Measurements from ENCODE around the gene HNRNPDL. TPM values are rescaled to one million over a fixed set of nuclear protein-coding genes. Genes with fewer than 3 reads are reported as not detected.

The HNRNPDL gene
- total RNA-seq, 1 experiment from 2014 or later = 472 TPM

DNA sequence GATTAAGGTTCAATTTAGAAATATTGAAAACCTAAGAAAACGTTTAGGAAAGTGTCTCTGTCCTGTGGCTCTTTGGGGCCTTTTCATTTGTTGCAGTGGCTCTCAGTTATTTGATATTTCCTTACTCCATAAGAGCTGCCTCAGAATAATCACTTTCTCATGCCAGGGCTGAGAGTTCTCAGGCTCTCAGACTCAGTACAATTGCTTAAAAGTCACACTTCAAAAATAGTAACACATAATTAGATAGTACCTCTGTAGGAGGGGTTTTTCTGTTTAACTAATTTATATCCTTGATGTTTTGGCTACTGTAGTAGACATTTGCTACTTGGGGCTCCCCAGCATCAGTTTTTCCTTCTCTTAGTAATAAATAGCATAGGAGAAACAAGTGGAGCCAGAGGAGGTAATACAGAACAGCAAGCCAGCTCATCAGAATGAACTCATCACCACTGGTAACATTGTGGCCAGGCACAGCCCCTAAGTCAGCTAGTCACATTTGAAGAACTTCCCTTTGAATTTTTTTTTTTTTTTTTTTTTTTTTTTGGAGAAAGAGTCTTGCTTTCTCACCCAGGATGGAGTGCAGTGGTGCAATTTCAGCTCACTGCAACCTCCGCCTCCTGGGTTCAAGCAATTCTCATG lies 48.5 kb downstream of the HNRNPDL start:
- Histone ChIP-seq H2BK20ac (ENCODE audit: low read depth, low read length, poor library complexity, severe bottlenecking) (no peak overlapping the region), H2BK12ac (ENCODE audit: insufficient read length, low read depth, low read length) (no peak overlapping the region), H3K18ac (ENCODE audit: insufficient read length, low read depth, low read length) (no peak overlapping the region), H2BK15ac (ENCODE audit: low read depth, low read length) (no peak overlapping the region), H3K79me2 (ENCODE audit: insufficient read depth, low read length) (no peaks in the 10 kb centered on the region), H3K56ac (ENCODE audit: insufficient read length, low read depth, low read length) (no peak overlapping the region), H3K27ac (ENCODE audit: insufficient read length, low read depth, low read length) (no peak overlapping the region), H2BK120ac (ENCODE audit: low read depth, low read length, poor library complexity, severe bottlenecking) (no peak overlapping the region), H3K4me2 (ENCODE audit: insufficient read depth, insufficient read length, low read length) (no peak overlapping the region), H3K23ac (ENCODE audit: insufficient read length, low read depth, low read length) (no peak overlapping the region), H3K27me3 (ENCODE audit: insufficient read depth, low read length) (no peaks in the 10 kb centered on the region), H4K8ac (replicated peaks; ENCODE audit: insufficient read length, low read depth, low read length) (no peak overlapping the region), H4K20me1 (ENCODE audit: control insufficient read depth, insufficient read depth, insufficient read length) (no peaks in the 10 kb centered on the region), H2BK5ac (ENCODE audit: insufficient read length, low read length) (no peak overlapping the region), H3T11ph (ENCODE audit: low read length) (no peak overlapping the region), H3K4ac (ENCODE audit: low read depth, low read length) (no peak overlapping the region), H3K14ac (ENCODE audit: insufficient read depth, low read length) (no peak overlapping the region), H3K23me2 (ENCODE audit: insufficient read length, low read depth, low read length, poor library complexity, severe bottlenecking) (no peaks in the 10 kb centered on the region), H3K4me1 (ENCODE audit: insufficient read depth, low read length) (no peaks in the 10 kb centered on the region), H4K5ac (ENCODE audit: insufficient read length, low read depth, low read length) (no peak overlapping the region), H2AFZ (ENCODE audit: low read length) (no peak overlapping the region), H3K9me3 (ENCODE audit: control insufficient read depth, low read depth, low read length) (no peaks in the 10 kb centered on the region), H4K91ac (ENCODE audit: insufficient read length, low read depth, low read length) (no peak overlapping the region), H2AK5ac (ENCODE audit: insufficient read length, low read length) (no peak overlapping the region), H3K9ac (ENCODE audit: extremely low read depth, insufficient read length, low read length) (no peak overlapping the region), H3K79me1 (ENCODE audit: insufficient read depth, low read depth, low read length, poor library complexity, severe bottlenecking) (no peaks in the 10 kb centered on the region)
- peaks cover 6 to 25% (median 16%) of the 10 kb centered on the region in 3 experiments; a peak in 6 of 7 replicates for H3K36me3 Mint-ChIP-seq (ENCODE audit: insufficient read depth in 1 of 3, low read depth in 3 of 3)
- no CpG with 5 or more reads among the region's 2 CpGs for WGBS (ENCODE audit: extremely low coverage, insufficient read length, low lambda C conversion rate)
- no peaks in the 10 kb centered on the region for H3K27me3 Mint-ChIP-seq (ENCODE audit: low read depth)
- no peak overlapping the region for H3K27ac Mint-ChIP-seq
- H3K4me3 Mint-ChIP-seq = no peak overlapping the region
- H3K9me3 Mint-ChIP-seq = peaks cover 15 to 20% of the 10 kb centered on the region in 2 experiments
- peaks cover 0 to 4% of the 10 kb centered on the region in 2 experiments; a peak in 1 of 4 replicates for H3K4me1 Mint-ChIP-seq
- TF ChIP-seq, protein P1, sequence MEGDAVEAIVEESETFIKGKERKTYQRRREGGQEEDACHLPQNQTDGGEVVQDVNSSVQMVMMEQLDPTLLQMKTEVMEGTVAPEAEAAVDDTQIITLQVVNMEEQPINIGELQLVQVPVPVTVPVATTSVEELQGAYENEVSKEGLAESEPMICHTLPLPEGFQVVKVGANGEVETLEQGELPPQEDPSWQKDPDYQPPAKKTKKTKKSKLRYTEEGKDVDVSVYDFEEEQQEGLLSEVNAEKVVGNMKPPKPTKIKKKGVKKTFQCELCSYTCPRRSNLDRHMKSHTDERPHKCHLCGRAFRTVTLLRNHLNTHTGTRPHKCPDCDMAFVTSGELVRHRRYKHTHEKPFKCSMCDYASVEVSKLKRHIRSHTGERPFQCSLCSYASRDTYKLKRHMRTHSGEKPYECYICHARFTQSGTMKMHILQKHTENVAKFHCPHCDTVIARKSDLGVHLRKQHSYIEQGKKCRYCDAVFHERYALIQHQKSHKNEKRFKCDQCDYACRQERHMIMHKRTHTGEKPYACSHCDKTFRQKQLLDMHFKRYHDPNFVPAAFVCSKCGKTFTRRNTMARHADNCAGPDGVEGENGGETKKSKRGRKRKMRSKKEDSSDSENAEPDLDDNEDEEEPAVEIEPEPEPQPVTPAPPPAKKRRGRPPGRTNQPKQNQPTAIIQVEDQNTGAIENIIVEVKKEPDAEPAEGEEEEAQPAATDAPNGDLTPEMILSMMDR (conservative IDR thresholded peaks at IDR 0.05) = no peak
- no peak for DNase-seq
